Upper lobe of right lung (tissue), 1 donor: ENCODE data around the gene TRIM69. TPM values are rescaled to one million over a fixed set of nuclear protein-coding genes. Genes with fewer than 3 reads are reported as not detected.
A peak's percentile ranks its signal among the peaks of the same experiment; 100 is the strongest.
"Not testable (repeated sequence)": the region's sequence is repeated elsewhere in the genome, so short reads cannot be mapped to it uniquely, and the experiment has no call there.

Experiments used
- ATAC-seq: fragments of 200-7000 bp; cut with Tn5 transposase; one replicate; pipeline ENCODE4 v1.9.1; 2020; ENCODE audit warnings: mild to moderate bottlenecking, moderate library complexity
- DNase-seq: peaks from one replicate; pipeline ENCODE4 v3.0.0-alpha.2; 2020
- H3K27ac ChIP-seq: fragments of 200-600 bp; one replicate; pipeline ENCODE4 v1.8.0; 2022
- H3K27me3 ChIP-seq: fragments of 200-600 bp; one replicate; pipeline ENCODE4 v1.8.0; 2022; ENCODE audit warnings: mild to moderate bottlenecking
- H3K36me3 ChIP-seq: fragments of 200-600 bp; one replicate; pipeline ENCODE4 v1.8.0; 2022
- H3K4me1 ChIP-seq: fragments of 200-600 bp; one replicate; pipeline ENCODE4 v1.8.0; 2022
- H3K4me3 ChIP-seq: fragments of 200-600 bp; one replicate; pipeline ENCODE4 v1.8.0; 2022; ENCODE audit warnings: mild to moderate bottlenecking
- H3K9me3 ChIP-seq: fragments of 200-600 bp; one replicate; pipeline ENCODE4 v1.8.0; 2022
- CTCF ChIP-seq: fragments of 200-600 bp; IDR thresholded peaks from one replicate; pipeline ENCODE4 v1.8.0; 2022; ENCODE audit warnings: antibody characterized with exemption
- intact Hi-C: fragments of 100-400 bp; cut with DNase I; formaldehyde crosslinking; loops from one replicate; pipeline ENCODE4 v1.11.0; 2022
- total RNA-seq: library from RNA; stranded (reverse); fragmentation: NEBNext Ultra II Directional; extraction: Animal tissue kit (Norgen Biotek cat#: 25700); gene quantifications from one replicate; pipeline ENCODE4 v1.2.1, GENCODE V29; 2021
- donor health status: DM: no; HTN: yes; CAD: no; lungs with severe emphysema.

TRIM69 gene
- total RNA-seq, 1 donor from 2014 or later = 25.4 TPM

DNA sequence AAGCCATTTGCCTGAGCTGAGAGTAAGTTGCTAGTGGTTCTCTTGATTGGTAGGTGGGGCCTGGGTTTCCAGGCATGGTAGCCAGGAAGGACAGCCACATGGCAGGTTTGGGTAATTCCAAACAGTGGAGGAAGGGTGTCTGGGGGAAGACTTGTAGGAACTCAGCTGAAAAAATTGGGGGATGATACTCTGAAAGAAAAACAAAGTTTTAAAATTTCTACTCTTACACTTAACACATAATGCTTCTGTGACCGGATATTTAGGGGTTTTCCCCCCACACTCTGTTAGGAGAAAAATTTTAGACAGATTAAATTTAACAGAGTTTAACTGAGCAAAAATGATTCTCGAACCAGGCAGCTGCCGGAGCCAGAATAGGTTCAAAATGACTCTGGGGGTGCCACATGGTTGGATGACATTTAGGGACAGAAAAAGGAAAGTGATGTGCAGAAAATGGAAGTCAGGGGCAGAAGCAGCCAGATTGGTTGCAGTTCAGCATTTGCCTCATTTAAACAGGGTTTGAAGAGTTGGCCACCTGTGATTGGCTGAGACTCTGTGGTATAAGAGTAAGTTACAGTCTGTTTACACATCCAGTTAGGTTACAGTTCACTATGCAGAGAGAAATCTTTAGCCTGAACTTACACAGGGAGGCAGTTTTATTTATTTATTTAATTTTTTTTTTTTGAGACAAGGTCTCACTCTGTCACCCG lies 16.9 kb upstream of the TRIM69 start:
- peak; percentile 37 for ATAC-seq
- H3K36me3 ChIP-seq = peaks cover 52% of the 10 kb centered on the region
- TF ChIP-seq CTCF = no peak
- H3K27me3 ChIP-seq = no peaks in the 10 kb centered on the region
- peaks cover 39% of the 10 kb centered on the region for H3K4me1 ChIP-seq
- H3K4me3 ChIP-seq = no peak overlapping the region
- DNase-seq = no peak
- H3K27ac ChIP-seq = no peak overlapping the region
- intact Hi-C loops = loop anchor here (10.0 kb wide), 1 partner anchor 55 kb away; the partner anchor contains the start of gene SPG11
- no peaks in the 10 kb centered on the region for H3K9me3 ChIP-seq

DNA sequence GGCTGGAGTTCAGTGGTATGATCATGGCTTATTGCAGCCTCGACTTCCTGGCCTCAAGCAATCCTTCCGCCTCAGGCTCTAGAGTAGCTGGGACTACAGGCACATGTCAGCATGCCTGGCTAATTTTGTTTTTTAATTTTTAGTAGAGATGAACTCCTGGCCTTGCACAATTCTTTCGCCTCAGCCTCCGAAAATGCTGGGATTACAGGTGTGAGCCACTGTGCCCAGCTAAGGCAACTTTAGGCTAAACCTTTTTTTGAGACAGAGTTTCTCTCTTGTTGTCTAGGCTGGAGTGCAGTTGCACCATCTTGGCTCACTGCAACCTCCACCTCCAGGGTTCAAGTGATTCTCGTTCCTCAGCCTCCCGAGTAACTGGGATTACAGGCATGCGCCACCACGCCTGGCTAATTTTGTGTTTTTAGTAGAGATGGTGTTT lies 16.3 kb upstream of the TRIM69 start:
- peak; percentile 5 for ATAC-seq
- intact Hi-C loops = loop anchor here (10.0 kb wide), 1 partner anchor 55 kb away; the partner anchor contains the start of gene SPG11
- not testable (repeated sequence) for H3K27me3 ChIP-seq, H3K9me3 ChIP-seq, DNase-seq, H3K27ac ChIP-seq, H3K4me3 ChIP-seq
- Histone ChIP-seq H3K36me3 (peaks cover 46% of the 10 kb centered on the region), H3K4me1 (peaks cover 36% of the 10 kb centered on the region)

DNA sequence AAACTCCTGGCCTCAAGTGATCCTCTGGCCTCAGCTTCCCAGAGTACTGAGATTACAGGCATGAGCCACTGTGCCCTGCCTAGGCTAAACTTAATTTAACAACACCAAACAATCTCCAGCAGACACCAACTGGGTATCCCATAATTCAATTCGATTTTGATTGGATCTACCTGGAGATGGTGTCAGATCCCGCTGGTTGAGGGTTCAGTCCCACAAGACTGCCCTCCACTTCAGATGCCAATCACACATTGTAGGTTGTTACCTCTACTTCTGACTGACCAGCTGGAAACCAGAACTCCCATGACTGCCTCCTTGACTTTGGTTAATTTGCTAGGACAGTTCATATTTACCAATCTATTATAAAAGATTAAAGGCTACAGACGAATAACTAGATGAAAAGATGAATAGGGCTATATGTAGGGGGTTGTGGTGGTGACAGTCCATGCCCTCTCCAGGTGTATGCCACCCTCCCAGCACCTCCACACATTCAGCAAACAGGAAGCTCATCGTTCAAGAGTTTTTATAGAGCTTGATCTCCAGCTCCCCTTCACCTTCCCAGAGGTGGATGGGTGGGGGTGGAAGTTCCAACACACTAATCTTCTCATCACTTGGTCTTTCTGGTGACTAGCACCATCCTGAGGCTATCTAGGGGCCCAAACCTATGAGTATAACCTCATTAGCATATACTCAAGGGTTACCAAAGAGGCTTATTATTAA lies 15.7 kb upstream of the TRIM69 start:
- H3K27me3 ChIP-seq = no peaks in the 10 kb centered on the region
- TF ChIP-seq CTCF = no peak
- H3K36me3 ChIP-seq = peaks cover 40% of the 10 kb centered on the region
- H3K27ac ChIP-seq = no peak overlapping the region
- intact Hi-C loops = no loop called here
- DNase-seq (no peak), ATAC-seq (no peak)
- no peaks in the 10 kb centered on the region for H3K9me3 ChIP-seq
- H3K4me1 ChIP-seq = peaks cover 32% of the 10 kb centered on the region
- H3K4me3 ChIP-seq = no peak overlapping the region

DNA sequence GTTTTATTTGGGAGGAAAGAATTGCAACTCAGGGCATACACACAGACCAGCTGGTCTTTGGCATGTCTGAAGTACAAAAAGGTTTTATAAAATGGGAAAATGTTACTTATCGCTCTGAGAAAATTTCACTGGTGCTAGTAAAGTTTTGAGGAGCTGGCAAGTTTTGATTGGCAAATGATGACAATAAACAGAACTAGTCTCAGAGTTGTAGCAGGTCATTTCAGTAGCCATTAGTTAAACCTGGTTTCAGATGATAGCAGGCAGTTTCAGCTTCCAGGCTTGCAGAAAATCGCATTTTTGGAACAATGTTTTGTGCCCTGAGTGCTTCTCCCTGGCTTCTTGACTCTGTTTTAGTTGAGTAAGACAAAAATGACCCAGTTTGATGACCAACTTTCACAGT lies 14.3 kb upstream of the TRIM69 start:
- intact Hi-C loops = no loop called here
- no peak for DNase-seq
- H3K27ac ChIP-seq = no peak overlapping the region

DNA sequence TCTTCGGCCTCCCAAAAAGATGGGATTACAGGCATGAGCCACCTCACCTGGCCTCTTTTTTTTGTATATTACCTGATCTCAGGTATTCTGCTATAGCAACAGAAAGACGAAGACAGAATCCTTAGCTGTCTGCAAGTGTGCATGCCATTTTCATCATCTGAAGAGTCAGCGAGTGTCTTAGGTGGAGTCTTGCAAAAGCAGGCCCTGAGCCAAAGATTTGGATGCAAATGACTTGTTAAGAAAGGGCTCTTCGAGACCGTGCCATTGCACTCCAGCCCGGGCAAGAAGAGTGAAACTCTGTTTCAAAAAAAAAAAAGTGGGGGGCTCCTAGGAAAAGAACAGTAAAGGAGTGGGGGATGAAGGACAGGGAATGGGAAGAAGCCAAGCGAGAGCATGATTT lies 10.2 kb upstream of the TRIM69 start:
- no peak for DNase-seq
- Histone ChIP-seq H3K9me3 (no peaks in the 10 kb centered on the region), H3K4me3 (peak overlapping the region; percentile 23), H3K27ac (peak overlapping the region; percentile 99), H3K36me3 (no peaks in the 10 kb centered on the region), H3K27me3 (no peaks in the 10 kb centered on the region), H3K4me1 (peaks cover 43% of the 10 kb centered on the region)
- ATAC-seq = no peak
- intact Hi-C loops = no loop called here
- TF ChIP-seq CTCF = no peak

More for the DNA sequence above, 14.3 kb upstream of the TRIM69 start:
- ATAC-seq = no peak
- Histone ChIP-seq H3K27me3 (no peaks in the 10 kb centered on the region), H3K36me3 (peaks cover 26% of the 10 kb centered on the region), H3K9me3 (no peaks in the 10 kb centered on the region), H3K4me1 (peaks cover 28% of the 10 kb centered on the region), H3K4me3 (no peak overlapping the region)
- TF ChIP-seq CTCF = no peak
